ENCODE measurements around the gene DNAJA1.
A peak's percentile ranks its signal among the peaks of the same experiment; 100 is the strongest.

DNA sequence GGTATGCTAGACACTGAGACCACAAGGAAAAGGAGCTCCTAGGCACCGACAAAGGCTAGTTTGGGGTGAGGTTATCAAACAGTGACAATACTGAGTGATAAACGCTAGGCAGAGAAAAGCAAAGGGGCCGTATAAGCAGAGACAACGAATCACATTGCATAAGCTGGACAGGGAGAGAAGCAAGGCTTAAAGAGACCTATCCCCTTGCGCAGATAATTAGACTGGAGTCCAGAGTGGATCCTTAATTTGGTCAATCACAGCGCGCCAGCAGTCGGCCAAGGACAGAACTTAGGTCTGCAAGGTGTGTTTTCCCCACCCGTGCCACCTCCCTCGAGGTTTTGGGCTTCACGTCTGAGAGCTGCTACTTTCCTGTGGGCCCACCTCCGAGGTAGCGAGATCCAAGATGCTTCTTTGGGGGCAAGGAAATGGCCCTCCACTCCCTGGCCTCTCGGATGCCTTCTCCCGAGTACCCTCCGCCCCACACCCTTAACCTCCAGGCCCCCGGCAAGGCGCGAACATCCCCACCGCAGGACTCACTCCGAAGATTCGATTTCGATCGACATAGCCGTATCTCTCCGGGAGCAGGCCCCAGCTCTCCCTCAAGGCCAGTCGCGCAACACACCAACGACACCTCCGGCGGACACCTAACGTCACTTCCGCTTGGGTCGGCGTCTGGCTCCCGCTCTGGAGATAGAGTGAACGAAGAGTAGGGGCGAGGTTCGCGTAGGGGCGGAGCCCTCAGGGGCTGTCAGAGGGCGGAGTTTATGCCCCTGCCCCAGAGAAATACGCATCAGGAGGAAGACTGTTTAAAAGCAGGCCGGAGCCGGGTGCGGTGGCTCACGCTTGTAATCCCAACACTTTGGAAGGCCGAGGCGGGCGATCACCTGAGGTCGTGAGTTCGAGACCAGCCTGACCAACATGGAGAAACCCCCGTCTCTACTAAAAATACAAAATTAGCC is 51.3 kb downstream of the DNAJA1 start, which contains the start of gene SMU1:
- TF ChIP-seq, protein P1, sequence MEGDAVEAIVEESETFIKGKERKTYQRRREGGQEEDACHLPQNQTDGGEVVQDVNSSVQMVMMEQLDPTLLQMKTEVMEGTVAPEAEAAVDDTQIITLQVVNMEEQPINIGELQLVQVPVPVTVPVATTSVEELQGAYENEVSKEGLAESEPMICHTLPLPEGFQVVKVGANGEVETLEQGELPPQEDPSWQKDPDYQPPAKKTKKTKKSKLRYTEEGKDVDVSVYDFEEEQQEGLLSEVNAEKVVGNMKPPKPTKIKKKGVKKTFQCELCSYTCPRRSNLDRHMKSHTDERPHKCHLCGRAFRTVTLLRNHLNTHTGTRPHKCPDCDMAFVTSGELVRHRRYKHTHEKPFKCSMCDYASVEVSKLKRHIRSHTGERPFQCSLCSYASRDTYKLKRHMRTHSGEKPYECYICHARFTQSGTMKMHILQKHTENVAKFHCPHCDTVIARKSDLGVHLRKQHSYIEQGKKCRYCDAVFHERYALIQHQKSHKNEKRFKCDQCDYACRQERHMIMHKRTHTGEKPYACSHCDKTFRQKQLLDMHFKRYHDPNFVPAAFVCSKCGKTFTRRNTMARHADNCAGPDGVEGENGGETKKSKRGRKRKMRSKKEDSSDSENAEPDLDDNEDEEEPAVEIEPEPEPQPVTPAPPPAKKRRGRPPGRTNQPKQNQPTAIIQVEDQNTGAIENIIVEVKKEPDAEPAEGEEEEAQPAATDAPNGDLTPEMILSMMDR (IDR thresholded peaks at IDR 0.05) = no peak
- TF ChIP-seq POLR2A (IDR thresholded peaks at IDR 0.05) = peak; percentile 25 to 86
